ENCODE data around the gene PCNT. TPM values are rescaled to one million over a fixed set of nuclear protein-coding genes. Genes with fewer than 3 reads are reported as not detected.

PCNT gene
- total and polyA plus RNA-seq, 2 of the 4 experiments (the other 2 are of a cell fraction), result 10.0 to 19.4 TPM

GRCh38 chr21:46361935-46362334 is 38.0 kb downstream of the PCNT start:
- no CpG with 5 or more reads among the region's 10 CpGs for WGBS, 2 experiments (ENCODE audit: extremely low coverage in 2 of 2, insufficient read length in 1 of 2)
- POLR2A ChIA-PET (ENCODE audit: unreplicated experiment), result no interaction called here

More at GRCh38 chr21:46361935-46362334, 38.0 kb downstream of the PCNT start:
- no peak overlapping the region for H3K56ac ChIP-seq (ENCODE audit: extremely low read depth, insufficient read depth, low read length)
- in situ Hi-C loops (cut with MboI; ENCODE audit: low sequenced_read_pairs), result no loop called here
- peaks cover 10 to 21% of the 10 kb centered on the region in 2 experiments; a peak in 3 of 4 replicates for H3K79me1 ChIP-seq (ENCODE audit: low read depth in 1 of 2, low read length in 2 of 2)
- H3K23ac ChIP-seq (ENCODE audit: low read depth, low read length), result no peak overlapping the region
- H4K91ac ChIP-seq (ENCODE audit: insufficient read depth, low read depth, low read length), result no peak overlapping the region
- no peak overlapping the region for H3K4me3 ChIP-seq (ENCODE audit: insufficient read depth, low read depth, low read length)
- no TSS peak for BruUV-seq (replicated peaks)
- H3K4me1 ChIP-seq (ENCODE audit: control insufficient read depth, insufficient read depth, low read length), result no peaks in the 10 kb centered on the region
- no peak overlapping the region for H3K4ac ChIP-seq (ENCODE audit: low read depth, low read length)
- TF ChIP-seq SMC3 (IDR thresholded peaks at IDR 0.05; ENCODE audit: low read depth, low read length) (no peak), CTCF (conservative IDR thresholded peaks at IDR 0.05; ENCODE audit: low read depth, low read length) (no peak), USF2 (IDR thresholded peaks at IDR 0.05; ENCODE audit: low read depth, low read length) (no peak), BHLHE40 (IDR thresholded peaks at IDR 0.05; ENCODE audit: low read depth, low read length) (no peak), RAD21 (IDR thresholded peaks at IDR 0.05; ENCODE audit: low read length) (no peak), MXI1 (IDR thresholded peaks at IDR 0.05; ENCODE audit: borderline replicate concordance, low read depth, low read length) (no peak), RFX5 (IDR thresholded peaks at IDR 0.05; ENCODE audit: low read depth, low read length) (no peak), POLR2A (IDR thresholded peaks at IDR 0.05; ENCODE audit: low read depth, low read length) (no peak), ELK1 (IDR thresholded peaks at IDR 0.05; ENCODE audit: borderline replicate concordance, low read depth, low read length) (no peak), CEBPB (IDR thresholded peaks at IDR 0.05; ENCODE audit: low read depth, low read length) (no peak), FOS (IDR thresholded peaks at IDR 0.05; ENCODE audit: low read depth, low read length) (no peak), NFE2L2 (IDR thresholded peaks at IDR 0.05; ENCODE audit: low read depth, low read length) (no peak), MAFK (IDR thresholded peaks at IDR 0.05; ENCODE audit: low read depth, low read length) (no peak), CHD1 (IDR thresholded peaks at IDR 0.05; ENCODE audit: low read depth, low read length) (no peak), RCOR1 (IDR thresholded peaks at IDR 0.05; ENCODE audit: insufficient replicate concordance, low read length) (no peak), MAZ (IDR thresholded peaks at IDR 0.05; ENCODE audit: borderline replicate concordance, low read depth, low read length) (no peak)
- no peak overlapping the region for H2AK9ac ChIP-seq (replicated peaks; ENCODE audit: low read depth, low read length, poor library complexity)
- H2AFZ ChIP-seq (replicated peaks; ENCODE audit: low read length, poor library complexity), result no peak overlapping the region
- H3K27ac ChIP-seq (ENCODE audit: insufficient read depth, low read length), result no peak overlapping the region
- no peak overlapping the region for H2BK120ac ChIP-seq (ENCODE audit: low read depth, low read length)
- H3K9ac ChIP-seq (ENCODE audit: low read depth, low read length), result no peak overlapping the region
- intact Hi-C loops (cut with micrococcal nuclease), result no loop called here
- CTCF ChIA-PET, result no interaction called here
- H3K18ac ChIP-seq (ENCODE audit: low read depth, low read length), result no peak overlapping the region
- H2AK5ac ChIP-seq (ENCODE audit: low read depth, low read length), result no peak overlapping the region
- H2BK20ac ChIP-seq (ENCODE audit: low read depth, low read length), result no peak overlapping the region
- no peak overlapping the region for H3K14ac ChIP-seq (replicated peaks; ENCODE audit: low read depth, low read length)
- H2BK15ac ChIP-seq (ENCODE audit: low read depth, low read length), result no peak overlapping the region
- no peak for ATAC-seq (ENCODE audit: low read depth)
- H3K9me1 ChIP-seq (ENCODE audit: insufficient read depth, low read length), result no peaks in the 10 kb centered on the region; the same call in 1 of the 2 replicates
- no peaks in the 10 kb centered on the region for H3K27me3 ChIP-seq (ENCODE audit: control insufficient read depth, insufficient read depth, low read length)
- dilution Hi-C loops (cut with HindIII; ENCODE audit: low sequenced_read_pairs, unreplicated experiment), result no loop called here
- no peak overlapping the region for H3K4me2 ChIP-seq (ENCODE audit: low read depth, low read length)
- no peak overlapping the region for H4K8ac ChIP-seq (ENCODE audit: low read depth in 2 of 2, low read length in 2 of 2)
- H2BK5ac ChIP-seq (ENCODE audit: low read depth, low read length, poor library complexity, severe bottlenecking), result no peak overlapping the region
- DNase-seq, result no peak
- H4K5ac ChIP-seq (ENCODE audit: low read depth, low read length), result no peak overlapping the region
- peaks cover 55% of the 10 kb centered on the region for H3K36me3 ChIP-seq (ENCODE audit: control insufficient read depth, insufficient read depth, low read length)
- H4K20me1 ChIP-seq (ENCODE audit: insufficient read depth, low read length), result no peaks in the 10 kb centered on the region
- H3K9me3 ChIP-seq (ENCODE audit: control insufficient read depth, insufficient read depth, low read length), result no peaks in the 10 kb centered on the region
